ENCODE data around the gene NOD2. TPM values are rescaled to one million over a fixed set of nuclear protein-coding genes. Genes with fewer than 3 reads are reported as not detected.

Gene NOD2
- total RNA-seq, 4 donors from 2014 or later: 0.41 to 2.6 (median 2.2) TPM; not detected in 1

- 77 to 88% methylated on average over 3 of the region's 3 CpGs for WGBS, 2 donors (ENCODE audit: low coverage in 1 of 2)
- TF ChIP-seq POLR2A (IDR thresholded peaks at IDR 0.05): no peak
- TF ChIP-seq CTCF (IDR thresholded peaks at IDR 0.05): no peak
- no peak for TF ChIP-seq POLR2AphosphoS5 (IDR thresholded peaks at IDR 0.05)
- TF ChIP-seq EP300 (IDR thresholded peaks at IDR 0.05; ENCODE audit: low read depth): no peak
- peaks cover 0 to 50% (median 22%) of the 10 kb centered on the region in 4 donors for H3K36me3 ChIP-seq
- H3K27me3 ChIP-seq: no peaks in the 10 kb centered on the region
- in situ Hi-C loops (cut with MboI; ENCODE audit: low pct_ligation_motif_present in 1 of 4, low pct_unique_long_range_greater_than_20kb in 1 of 4, low sequenced_read_pairs in 3 of 4) (loop anchor here in 1 of 4 donors (25.0 kb wide), 1 partner anchor 419 kb away; the partner anchor contains the start of gene BRD7), intact Hi-C loops (cut with DNase I; ENCODE audit: low total_unique reads) (no loop called here)
- DNase-seq: no peak
- no peaks in the 10 kb centered on the region for H3K9me3 ChIP-seq
- H3K4me1 ChIP-seq: peaks cover 0 to 3% (median 0%) of the 10 kb centered on the region in 4 donors
- H3K4me3 ChIP-seq: no peak overlapping the region
- no peak overlapping the region for H3K27ac ChIP-seq
Measured at GRCh38 chr16:50781518-50781917, 88.1 kb downstream of the NOD2 start.

Small RNA genes lying within 50 kb of the gene (small RNA-seq; reads per million reads assigned to genes)
- 0 to 0.28 (median 0) reads per million in 4 donors for gene MIR3181

Other genes with a start within 250 kb of the NOD2 start
- 10 to 100 TPM in 1 of 4 donors, 1 to 10 TPM in 3; 1.7 to 98.1 (median 2.5) TPM for gene NKD1, start 145.2 kb upstream of the NOD2 start, total RNA-seq
- 1 to 10 TPM in 3 of 4 donors, under 1 TPM in 1; 0.20 to 4.3 (median 2.6) TPM for gene SNX20, start 12.3 kb upstream of the NOD2 start, total RNA-seq
- 10 to 100 TPM in 3 of 4 donors, 1 to 10 TPM in 1; 5.2 to 56.5 (median 34.1) TPM for gene CYLD, start 48.5 kb downstream of the NOD2 start, total RNA-seq

Measured in transverse colon (tissue), 4 donors.